SK-N-SH (cell line): ENCODE results near the gene HSD17B7.
"Not testable (repeated sequence)": the region's sequence is repeated elsewhere in the genome, so short reads cannot be mapped to it uniquely, and the experiment has no call there.

Source experiments
- CTCF ChIP-seq: fragments of 200-600 bp; sonication (generic); IDR thresholded peaks from 2 replicates; pipeline ENCODE4 v1.6.1; 2017; ENCODE audit warnings: antibody characterized with exemption, mild to moderate bottlenecking, moderate library complexity
- FOSL2 ChIP-seq: IDR thresholded peaks from 2 replicates; pipeline ENCODE4 v1.4.0; 2012; ENCODE audit warnings: low read depth, mild to moderate bottlenecking, moderate library complexity, borderline replicate concordance
- SIN3A ChIP-seq: IDR thresholded peaks from 2 replicates; pipeline ENCODE4 v1.6.1; 2012; ENCODE audit warnings: low read depth, mild to moderate bottlenecking, low read length, moderate library complexity, borderline replicate concordance
- YY1 ChIP-seq: IDR thresholded peaks from 2 replicates; pipeline ENCODE4 v1.4.0; 2012; ENCODE audit warnings: low read depth, mild to moderate bottlenecking

GRCh38 chr1:162818136-162818535 is 27.6 kb downstream of the HSD17B7 start:
- not testable (repeated sequence) for TF ChIP-seq FOSL2, CTCF, SIN3A, YY1
